Trophoblast cell (in vitro differentiated cells and primary cell): ENCODE data around the gene NOCT.
"Not testable (repeated sequence)": the region's sequence is repeated elsewhere in the genome, so short reads cannot be mapped to it uniquely, and the experiment has no call there.

Experiments used
- DNase-seq, 2 donors: peaks; one replicate each; pipeline ENCODE4 v3.0.0-alpha.2; 2016
- H2AFZ ChIP-seq: 2 replicates; pipeline ENCODE4 v1.6.1; 2013; ENCODE audit warnings: low read length, moderate library complexity, mild to moderate bottlenecking; ENCODE audit not compliant: insufficient read depth, poor library complexity
- H2AK5ac ChIP-seq: 2 replicates; pipeline ENCODE4 v1.6.1; 2013; ENCODE audit warnings: mild to moderate bottlenecking, low read length
- H2BK120ac ChIP-seq: 2 replicates; pipeline ENCODE4 v1.6.1; 2013; ENCODE audit warnings: low read length, mild to moderate bottlenecking, moderate library complexity; ENCODE audit not compliant: insufficient read depth, poor library complexity
- H2BK12ac ChIP-seq: 2 replicates; pipeline ENCODE4 v1.6.1; 2013; ENCODE audit warnings: mild to moderate bottlenecking, low read length, moderate library complexity
- H2BK5ac ChIP-seq: 2 replicates; pipeline ENCODE4 v1.6.1; 2013; ENCODE audit warnings: low read length, low read depth, moderate library complexity, mild to moderate bottlenecking; ENCODE audit not compliant: poor library complexity
- H3K14ac ChIP-seq: 2 replicates; pipeline ENCODE4 v1.6.1; 2013; ENCODE audit warnings: mild to moderate bottlenecking, low read length
- H3K18ac ChIP-seq: 2 replicates; pipeline ENCODE4 v1.6.1; 2013; ENCODE audit warnings: mild to moderate bottlenecking, low read length
- H3K23ac ChIP-seq: 2 replicates; pipeline ENCODE4 v1.6.1; 2013; ENCODE audit warnings: low read length
- H3K27ac ChIP-seq: 2 replicates; pipeline ENCODE4 v1.5.1; 2013; ENCODE audit warnings: low read depth, mild to moderate bottlenecking, inconsistent platforms, low read length, moderate library complexity
- H3K27me3 ChIP-seq: 2 replicates; pipeline ENCODE4 v1.6.1; 2013; ENCODE audit warnings: inconsistent platforms, mild to moderate bottlenecking, low read length, moderate library complexity; ENCODE audit not compliant: insufficient read depth
- H3K36me3 ChIP-seq, 2 experiments: 1 replicate in 1 of 2; 2 replicates in 1 of 2; pipeline ENCODE4 v1.6.1; 2013; ENCODE audit warnings: low read length in 2 of 2, mild to moderate bottlenecking in 2 of 2, moderate library complexity in 1 of 2; ENCODE audit not compliant: insufficient read depth in 2 of 2, control insufficient read depth in 1 of 2
- H3K4ac ChIP-seq: 2 replicates; pipeline ENCODE4 v1.6.1; 2013; ENCODE audit warnings: low read depth, mild to moderate bottlenecking, low read length, moderate library complexity
- H3K4me1 ChIP-seq, 2 experiments: 1 replicate in 1 of 2; 2 replicates in 1 of 2; pipeline ENCODE4 v1.6.1; 2013; ENCODE audit warnings: low read length in 2 of 2, mild to moderate bottlenecking in 2 of 2, moderate library complexity in 1 of 2; ENCODE audit not compliant: insufficient read depth in 2 of 2, control insufficient read depth in 1 of 2
- H3K4me2 ChIP-seq: 2 replicates; pipeline ENCODE4 v1.6.1; 2013; ENCODE audit warnings: inconsistent platforms, mild to moderate bottlenecking, low read length, moderate library complexity
- H3K4me3 ChIP-seq: 2 replicates; pipeline ENCODE4 v1.5.1; 2013; ENCODE audit warnings: mild to moderate bottlenecking, low read depth, low read length, inconsistent platforms
- H3K79me1 ChIP-seq: one replicate; pipeline ENCODE4 v1.6.1; 2013; ENCODE audit warnings: low read length
- H3K79me2 ChIP-seq: 2 replicates; pipeline ENCODE4 v1.6.1; 2013; ENCODE audit warnings: low read length, mild to moderate bottlenecking; ENCODE audit not compliant: control insufficient read depth, insufficient read depth, poor library complexity
- H3K9ac ChIP-seq: 2 replicates; pipeline ENCODE4 v1.6.1; 2013; ENCODE audit warnings: mild to moderate bottlenecking, low read length
- H3K9me3 ChIP-seq: 2 replicates; pipeline ENCODE4 v1.6.1; 2013; ENCODE audit warnings: low read depth, mild to moderate bottlenecking, control low read depth, inconsistent platforms, low read length; ENCODE audit not compliant: insufficient read depth
- H4K12ac ChIP-seq: 2 replicates; pipeline ENCODE4 v1.6.1; 2013; ENCODE audit warnings: low read depth, mild to moderate bottlenecking, low read length, moderate library complexity
- H4K8ac ChIP-seq: 2 replicates; pipeline ENCODE4 v1.6.1; 2013; ENCODE audit warnings: low read depth, mild to moderate bottlenecking, low read length, moderate library complexity
- H4K91ac ChIP-seq: one replicate; pipeline ENCODE4 v1.6.1; 2013; ENCODE audit warnings: low read depth, mild to moderate bottlenecking, low read length, moderate library complexity
- whole genome bisulfite sequencing: extraction: QIAGEN DNeasy Blood & Tissue Kit; methylation state at CpG from one replicate; pipeline ENCODE4 v1.1.7; 2013; ENCODE audit warnings: missing lambda C conversion rate; ENCODE audit not compliant: insufficient read length, insufficient coverage; ENCODE audit errors: extremely low coverage; 5-methylcytosine and 5-hydroxymethylcytosine counted together

The NOCT gene

GRCh38 chr4:139018971-139019758 is 3.6 kb downstream of the NOCT start:
- Histone ChIP-seq H3K23ac (no peak overlapping the region), H2BK12ac (no peak overlapping the region), H3K4ac (peak overlapping the region; percentile 84), H3K36me3 (peaks cover 2 to 5% of the 10 kb centered on the region in 2 experiments), H2AFZ (no peak overlapping the region), H3K9ac (no peak overlapping the region), H3K4me3 (no peak overlapping the region), H2BK5ac (no peak overlapping the region), H3K9me3 (no peaks in the 10 kb centered on the region), H2AK5ac (no peak overlapping the region), H3K4me2 (peak overlapping the region; percentile 32), H4K12ac (no peak overlapping the region), H2BK120ac (no peak overlapping the region), H4K91ac (no peak overlapping the region), H3K14ac (no peak overlapping the region), H3K79me2 (peaks cover 26% of the 10 kb centered on the region), H3K4me1 (peaks cover 8 to 12% of the 10 kb centered on the region in 2 experiments), H4K8ac (no peak overlapping the region), H3K18ac (no peak overlapping the region), H3K27me3 (no peaks in the 10 kb centered on the region), H3K79me1 (peaks cover 17% of the 10 kb centered on the region), H3K27ac (no peak overlapping the region)
- DNase-seq = no peak
- no CpG with 5 or more reads among the region's 10 CpGs for WGBS

- H3K79me1 ChIP-seq = peaks cover 10% of the 10 kb centered on the region
- peak overlapping the region; percentile 89 for H3K4ac ChIP-seq
- no peak overlapping the region for H3K4me2 ChIP-seq
- H2BK12ac ChIP-seq = no peak overlapping the region
- H3K4me1 ChIP-seq = peaks cover 5 to 18% of the 10 kb centered on the region in 2 experiments
- no peak overlapping the region for H2AK5ac ChIP-seq
- H3K23ac ChIP-seq = no peak overlapping the region
- no peak for DNase-seq
- H3K27ac ChIP-seq = no peak overlapping the region
- H3K27me3 ChIP-seq = no peaks in the 10 kb centered on the region
- no peak overlapping the region for H3K9ac ChIP-seq
- peaks cover 4 to 6% of the 10 kb centered on the region in 2 experiments for H3K36me3 ChIP-seq
- no peak overlapping the region for H3K14ac ChIP-seq
- H2AFZ ChIP-seq = no peak overlapping the region
- WGBS = no CpG with 5 or more reads among the region's 4 CpGs
- H4K8ac ChIP-seq = no peak overlapping the region
- peaks cover 33% of the 10 kb centered on the region for H3K79me2 ChIP-seq
- no peak overlapping the region for H3K18ac ChIP-seq
- no peak overlapping the region for H2BK5ac ChIP-seq
- H4K12ac ChIP-seq = no peak overlapping the region
- H4K91ac ChIP-seq = no peak overlapping the region
- H2BK120ac ChIP-seq = no peak overlapping the region
- no peaks in the 10 kb centered on the region for H3K9me3 ChIP-seq
- H3K4me3 ChIP-seq = no peak overlapping the region
Observed at GRCh38 chr4:139020384-139020783, 4.8 kb downstream of the NOCT start.

GRCh38 chr4:139021071-139021470 is 5.5 kb downstream of the NOCT start:
- not testable (repeated sequence) for H3K14ac ChIP-seq, H2BK5ac ChIP-seq, H3K9me3 ChIP-seq, H4K91ac ChIP-seq, H3K4me3 ChIP-seq, H3K23ac ChIP-seq, H4K12ac ChIP-seq, H2BK12ac ChIP-seq, H3K9ac ChIP-seq, H3K18ac ChIP-seq, H2AFZ ChIP-seq, H3K79me1 ChIP-seq, H2BK120ac ChIP-seq, H3K4me2 ChIP-seq, H3K27ac ChIP-seq, H4K8ac ChIP-seq, H2AK5ac ChIP-seq, DNase-seq, H3K27me3 ChIP-seq, H3K36me3 ChIP-seq
- peak overlapping the region; percentile 89 for H3K4ac ChIP-seq
- WGBS = no CpG with 5 or more reads among the region's 12 CpGs
- H3K4me1 ChIP-seq = peaks cover 5 to 18% of the 10 kb centered on the region in 2 experiments
- peaks cover 29% of the 10 kb centered on the region for H3K79me2 ChIP-seq

- H3K4me1 ChIP-seq = peaks cover 6 to 15% of the 10 kb centered on the region in 2 experiments
- H2AFZ ChIP-seq = no peak overlapping the region
- no peaks in the 10 kb centered on the region for H3K79me1 ChIP-seq
Observed at GRCh38 chr4:139022835-139023234, 7.3 kb downstream of the NOCT start.

More at GRCh38 chr4:139022835-139023234, 7.3 kb downstream of the NOCT start:
- no peak overlapping the region for H3K23ac ChIP-seq
- no peak overlapping the region for H2BK120ac ChIP-seq
- DNase-seq = no peak
- H4K91ac ChIP-seq = no peak overlapping the region
- peaks cover 4 to 5% of the 10 kb centered on the region in 2 experiments for H3K36me3 ChIP-seq
- no peak overlapping the region for H3K27ac ChIP-seq
- H3K9ac ChIP-seq = no peak overlapping the region
- H2AK5ac ChIP-seq = no peak overlapping the region
- no peak overlapping the region for H4K12ac ChIP-seq
- WGBS = no CpG with 5 or more reads among the region's 5 CpGs
- no peak overlapping the region for H4K8ac ChIP-seq
- H3K4ac ChIP-seq = peak overlapping the region; percentile 39
- no peak overlapping the region for H3K4me3 ChIP-seq
- H3K9me3 ChIP-seq = no peaks in the 10 kb centered on the region
- no peak overlapping the region for H3K14ac ChIP-seq
- no peak overlapping the region for H3K4me2 ChIP-seq
- no peak overlapping the region for H2BK12ac ChIP-seq
- no peaks in the 10 kb centered on the region for H3K27me3 ChIP-seq
- no peak overlapping the region for H3K18ac ChIP-seq
- H3K79me2 ChIP-seq = peaks cover 28% of the 10 kb centered on the region
- no peak overlapping the region for H2BK5ac ChIP-seq
